Measurements from ENCODE around the gene RASSF1.
"Not testable (repeated sequence)": the region's sequence is repeated elsewhere in the genome, so short reads cannot be mapped to it uniquely, and the experiment has no call there.

The RASSF1 gene

DNA sequence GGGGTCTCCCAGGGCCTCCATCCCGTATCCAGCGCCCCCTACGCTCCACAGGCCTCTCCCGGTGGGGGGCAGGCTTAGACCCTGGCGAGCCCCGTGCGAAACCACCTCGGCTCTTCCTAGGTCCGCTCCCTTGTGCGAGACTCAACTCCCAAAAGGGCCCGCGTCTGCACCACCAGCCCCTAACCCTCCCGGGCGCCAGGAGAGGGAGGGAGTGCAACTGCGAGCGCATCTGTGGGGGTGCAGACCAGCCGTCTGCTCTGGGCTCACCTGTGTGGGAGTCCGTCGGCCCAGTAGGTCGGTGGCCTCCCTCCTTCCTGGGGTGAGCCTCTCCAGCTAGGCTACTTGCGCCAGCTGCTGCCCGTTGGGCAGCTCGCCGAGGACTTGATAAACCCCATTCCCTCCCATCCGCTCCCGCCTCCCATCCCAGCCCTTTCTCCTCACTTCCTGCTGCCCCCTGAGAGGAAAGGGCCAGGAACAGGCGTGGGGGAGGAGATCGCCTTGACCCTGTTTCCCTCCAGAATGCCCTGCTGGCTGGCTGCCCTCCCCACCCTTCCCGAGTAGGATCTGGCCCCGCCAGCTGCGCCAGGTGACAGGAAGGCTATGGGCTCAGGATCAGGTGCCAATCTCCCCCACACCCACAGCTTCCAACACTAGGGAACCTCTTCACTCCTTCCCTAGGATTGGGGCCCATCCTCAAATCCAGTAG, 18.1 kb downstream of the RASSF1 start, which contains the start of gene HYAL2:
Gene HYAL2 (minus strand): TSS at position 360 of the 706 bp plus-strand sequence. CDS start 2,256 bp downstream, outside the sequence.
- no peak for DNase-seq

DNA sequence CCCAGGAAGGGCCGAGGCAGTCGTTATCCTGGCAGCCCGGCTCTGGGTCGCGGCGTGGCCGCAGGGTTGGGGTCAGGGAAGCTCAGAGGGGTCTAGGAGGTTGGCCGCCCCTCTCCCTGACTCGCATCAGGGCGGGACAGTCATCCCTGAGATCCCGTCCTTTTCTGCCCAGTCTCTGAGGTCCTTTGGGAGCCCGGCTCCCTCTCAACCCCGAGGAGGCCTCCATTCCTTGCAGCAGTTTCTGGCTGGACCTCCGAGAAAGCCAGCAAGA, 18.6 kb downstream of the RASSF1 start:
- no peak for DNase-seq

DNA sequence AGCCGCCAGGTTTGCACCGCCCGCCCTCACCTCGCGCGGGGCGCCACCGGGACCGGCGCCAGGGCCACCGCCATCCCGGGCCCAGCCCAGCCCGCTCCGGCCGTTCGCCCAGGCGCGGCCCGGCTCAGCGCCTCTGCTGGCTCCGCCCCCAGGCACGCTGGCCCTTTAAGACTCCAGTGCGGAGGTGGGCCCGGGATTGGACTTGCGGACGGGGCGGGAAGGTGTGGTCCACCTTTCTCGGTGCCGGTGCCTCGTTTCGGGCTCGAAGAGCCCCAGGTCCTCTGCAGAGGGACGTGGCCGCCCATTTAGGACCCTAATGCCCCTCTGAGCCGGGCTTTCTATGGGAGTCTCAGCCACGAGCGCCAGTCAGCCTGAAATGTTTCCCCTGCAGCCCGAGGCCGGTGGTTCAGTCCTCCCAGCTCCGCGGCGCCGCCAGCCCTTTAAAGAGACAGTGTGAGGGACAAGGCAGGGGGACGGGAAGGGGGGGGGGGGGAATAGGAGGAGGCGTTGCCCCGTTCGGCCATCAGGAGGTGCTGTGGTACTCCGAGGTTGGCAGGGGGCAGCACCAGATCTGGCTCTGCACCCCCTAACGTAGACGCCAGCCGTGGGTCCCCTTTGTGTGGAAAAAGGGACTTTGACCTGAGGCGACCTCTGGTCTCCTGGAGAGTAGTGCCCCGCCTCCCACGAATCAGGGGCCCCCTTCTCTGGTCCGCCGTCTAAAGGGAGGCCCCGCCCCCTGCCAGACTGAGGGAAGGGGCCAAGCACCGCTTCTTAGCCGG, 19.1 kb downstream of the RASSF1 start:
- peak; percentile 94 for DNase-seq

DNA sequence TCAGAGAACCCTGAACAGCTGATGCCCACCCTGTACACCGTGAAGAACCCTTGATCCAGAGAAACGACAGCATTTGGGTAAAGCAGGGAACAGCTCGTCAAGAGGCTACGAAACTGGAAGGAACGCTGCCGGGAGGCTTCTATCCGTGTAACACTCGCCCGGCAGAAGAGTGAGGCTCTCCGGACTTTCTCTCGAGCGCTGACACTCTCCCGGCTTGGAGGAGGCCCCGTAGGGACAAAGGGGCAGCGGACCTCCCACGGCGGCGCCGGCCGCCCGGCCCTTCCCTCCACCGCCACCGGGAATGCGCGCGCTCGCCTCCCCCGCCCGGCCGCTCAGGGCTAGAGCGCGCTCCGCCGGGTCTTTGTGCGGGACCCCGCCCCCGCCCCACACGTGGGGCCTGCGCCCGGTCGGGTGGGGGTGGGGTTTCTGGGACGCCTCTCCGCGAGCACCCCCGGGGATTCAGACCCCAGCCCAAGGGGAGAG, 19.7 kb downstream of the RASSF1 start:
- DNase-seq = peak; percentile 75

DNA sequence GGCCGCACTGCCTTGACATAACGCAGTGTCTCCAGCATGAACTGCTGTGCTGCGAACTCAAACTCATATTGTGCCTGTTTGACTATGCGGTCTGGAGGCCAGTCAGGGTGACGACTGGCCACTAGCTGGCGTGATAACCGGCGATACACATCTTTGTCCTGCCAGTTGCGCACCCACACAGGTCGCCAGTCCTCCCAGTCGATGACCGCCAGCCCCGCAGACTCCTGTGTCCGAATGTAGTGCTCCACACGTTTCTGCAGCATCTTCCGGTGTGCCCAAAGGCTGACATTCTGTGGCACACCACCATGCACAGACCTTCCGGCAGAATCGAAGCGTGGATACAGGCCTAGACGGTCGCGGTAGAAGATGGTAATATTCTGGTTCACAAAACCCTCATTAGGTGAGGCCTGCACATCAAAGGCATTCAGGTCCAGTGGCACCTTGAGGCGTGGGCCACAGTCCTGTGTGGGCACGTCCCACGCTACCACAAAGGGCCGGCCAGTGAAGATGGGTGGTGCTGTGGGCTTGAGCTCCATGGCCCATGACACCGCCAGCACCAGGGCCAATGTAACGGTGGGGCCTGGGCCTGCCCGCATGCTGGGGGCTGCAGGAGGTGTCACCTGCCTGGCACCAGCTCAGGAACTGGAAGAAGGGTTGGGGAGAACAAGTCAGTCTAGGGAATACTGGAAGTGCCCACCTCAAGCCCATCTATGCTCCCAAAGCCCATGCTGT, 20.6 kb downstream of the RASSF1 start:
- DNase-seq = no peak

DNA sequence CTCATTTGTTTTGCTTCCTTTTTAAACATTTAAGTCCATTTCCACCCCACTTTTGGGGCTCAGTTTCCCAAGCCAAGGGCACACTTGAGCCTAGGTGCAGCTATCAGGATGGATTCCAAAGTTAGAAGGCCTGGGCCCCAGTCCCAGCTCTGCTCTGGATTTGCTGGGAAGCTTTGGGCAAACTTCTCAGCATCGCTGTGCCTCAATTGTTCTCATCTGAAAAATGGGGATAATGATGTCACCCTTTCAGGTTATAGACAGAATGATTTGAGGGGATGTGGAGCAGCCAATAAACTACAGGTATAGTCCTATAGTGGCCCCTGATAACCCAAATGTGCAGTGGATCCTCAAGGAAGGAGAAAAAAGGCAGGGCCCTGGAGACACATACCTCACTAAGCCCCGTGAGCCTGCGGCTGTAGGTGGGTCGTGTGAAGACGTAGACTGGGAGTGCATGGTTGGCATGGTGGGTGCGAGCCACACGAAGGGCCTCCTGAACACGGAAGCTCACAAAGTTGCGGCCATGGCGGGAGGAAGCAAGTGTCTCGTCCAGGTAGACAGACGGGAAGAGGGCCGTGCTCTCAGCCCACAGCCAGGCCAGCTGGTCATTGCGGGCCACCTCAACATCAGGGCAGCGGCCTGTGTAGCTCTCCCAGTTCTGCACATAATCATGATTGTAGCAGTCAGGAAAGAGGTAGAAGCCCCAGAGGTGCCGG, 21.3 kb downstream of the RASSF1 start:
- DNase-seq = no peak

DNA sequence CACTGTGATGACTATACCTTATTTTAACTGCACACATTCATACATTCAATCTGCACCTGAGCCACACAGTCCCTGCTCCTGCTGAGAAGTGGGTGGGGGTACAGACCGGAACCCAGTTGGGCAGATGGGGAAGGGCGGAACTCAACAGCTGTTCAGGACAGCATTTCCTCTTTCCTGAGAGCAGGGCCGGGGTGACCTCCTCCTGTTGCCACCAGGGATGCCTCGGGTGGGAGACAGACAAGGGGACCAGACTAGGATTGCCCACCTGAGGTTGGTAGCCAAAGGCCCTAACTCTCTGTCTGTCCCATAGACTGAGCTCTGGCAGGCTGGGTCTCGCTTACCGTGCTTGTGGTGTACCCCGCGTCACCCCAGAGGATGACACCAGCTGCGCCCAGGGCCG, 22.0 kb downstream of the RASSF1 start:
- DNase-seq = no peak

DNA sequence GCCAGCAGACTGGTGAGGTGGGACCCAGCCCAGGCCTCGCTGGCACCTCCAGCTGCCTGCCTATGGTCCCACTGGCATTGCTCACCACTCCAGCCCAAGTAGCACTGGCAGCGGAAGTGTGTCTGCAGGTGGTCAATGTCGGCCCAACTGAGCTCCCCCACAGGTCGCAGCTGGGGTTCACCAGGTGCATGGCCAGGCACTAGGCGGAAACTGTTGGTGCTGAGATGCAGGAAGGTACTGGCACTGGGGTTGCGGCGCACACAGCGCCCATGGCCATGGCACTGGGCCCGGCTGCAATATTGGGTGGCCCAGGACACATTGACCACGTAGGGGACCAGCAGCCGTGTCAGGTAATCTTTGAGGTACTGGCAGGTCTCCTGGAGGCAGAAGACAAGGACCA, 22.5 kb downstream of the RASSF1 start:
- DNase-seq = no peak

DNA sequence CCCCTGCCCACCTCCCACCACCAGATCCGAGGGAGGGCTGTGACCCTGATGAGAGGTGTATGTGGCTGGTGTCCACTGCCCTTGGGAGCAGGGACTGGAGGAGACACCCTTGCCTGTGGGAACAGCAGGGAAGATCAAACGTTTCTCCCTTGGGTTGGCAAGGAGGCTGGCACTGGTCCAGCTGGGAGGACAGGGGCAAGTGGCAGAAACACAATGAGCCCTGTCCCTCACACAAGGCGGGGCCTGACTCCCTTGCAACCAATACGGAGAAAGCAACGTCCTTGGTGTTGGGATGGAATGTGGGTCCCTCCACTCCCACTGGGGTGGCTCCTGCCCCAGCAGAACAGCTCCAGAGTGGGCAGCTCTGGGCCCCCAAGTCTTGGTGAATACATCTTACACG, 23.3 kb downstream of the RASSF1 start:
- no peak for DNase-seq

DNA sequence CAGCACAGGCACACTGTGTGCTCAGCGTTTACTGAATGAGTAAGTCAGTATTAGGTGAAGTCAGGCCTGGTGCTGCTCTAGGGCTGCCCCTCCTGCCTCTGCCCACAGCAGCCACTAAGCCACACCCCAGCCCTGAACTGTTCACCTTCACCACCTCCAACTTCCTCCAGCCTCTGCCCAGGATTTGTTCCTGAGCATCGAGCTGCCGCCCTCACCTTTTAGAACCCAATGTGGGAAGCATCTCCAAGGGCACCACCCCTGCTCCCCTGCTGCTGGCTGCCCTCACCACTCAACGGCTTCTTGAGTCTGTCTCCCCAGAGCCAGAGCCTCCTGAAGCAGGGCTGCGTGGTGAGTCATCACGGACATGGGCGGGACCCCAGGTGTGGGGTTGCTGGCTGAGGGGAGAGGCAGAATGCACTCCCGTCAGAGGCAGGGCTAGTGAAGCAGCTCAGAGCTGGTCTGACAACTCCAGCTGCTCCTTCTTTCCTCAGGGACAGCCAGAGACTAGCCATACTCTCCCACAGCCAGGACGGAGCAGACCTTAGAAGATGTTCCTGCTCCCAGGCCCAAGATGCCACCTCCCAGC, 23.9 kb downstream of the RASSF1 start:
- DNase-seq = no peak

DNA sequence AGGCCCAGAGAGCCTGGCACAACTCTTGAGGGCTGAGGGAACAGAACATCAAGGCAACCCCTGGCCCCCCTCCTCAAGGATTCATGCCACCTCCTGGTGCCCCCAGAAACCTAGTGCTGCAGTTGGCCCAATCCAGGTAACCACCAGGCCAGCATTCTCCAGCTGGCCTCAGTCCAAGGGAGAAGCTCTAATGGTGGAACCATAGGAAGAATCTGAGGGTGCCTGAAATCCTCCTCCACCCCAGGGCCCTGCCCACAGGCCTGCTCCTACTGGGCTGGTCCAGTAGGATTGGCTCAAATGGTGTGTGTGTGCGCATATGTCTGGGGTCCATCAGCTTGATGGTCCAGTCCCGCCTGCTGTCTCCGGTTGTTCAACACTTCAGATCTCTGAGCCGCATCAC, 25.8 kb downstream of the RASSF1 start:
- no peak for DNase-seq

DNA sequence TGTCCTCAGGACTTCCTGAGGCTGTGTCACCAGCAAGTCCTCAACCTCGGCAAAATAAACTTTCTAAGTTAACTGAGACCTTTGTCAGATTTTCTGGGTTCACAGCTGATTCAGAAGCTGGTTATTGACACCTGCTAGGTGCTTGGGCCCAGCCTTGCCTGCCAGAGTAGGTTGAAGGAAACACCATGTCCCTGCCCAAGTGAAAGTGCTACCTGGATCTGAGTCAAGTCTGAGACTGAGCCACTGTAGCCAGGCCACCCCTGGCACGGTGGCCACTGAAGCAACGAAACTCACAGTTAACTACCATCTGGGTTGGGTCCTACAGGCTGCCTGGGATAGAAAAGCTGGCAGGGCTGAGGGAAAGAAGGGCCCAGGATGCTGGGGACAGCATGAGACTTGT, 26.3 kb downstream of the RASSF1 start:
- DNase-seq = no peak

DNA sequence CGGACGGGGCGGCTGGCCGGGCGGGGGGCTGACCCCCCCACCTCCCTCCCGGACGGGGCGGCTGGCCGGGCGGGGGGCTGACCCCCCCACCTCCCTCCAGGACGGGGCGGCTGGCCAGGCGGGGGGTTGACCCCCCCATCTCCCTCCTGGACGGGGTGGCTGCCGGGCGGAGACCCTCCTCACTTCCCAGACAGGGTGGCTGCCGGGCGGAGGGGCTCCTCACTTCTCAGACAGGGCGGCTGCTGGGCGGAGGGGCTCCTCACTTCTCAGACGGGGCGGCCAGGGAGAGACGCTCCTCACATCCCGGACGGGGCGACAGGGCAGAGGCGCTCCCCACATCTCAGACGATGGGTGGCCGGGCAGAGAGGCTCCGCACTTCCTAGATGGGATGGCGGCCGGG, 28.6 kb downstream of the RASSF1 start:
- DNase-seq = not testable (repeated sequence)

DNA sequence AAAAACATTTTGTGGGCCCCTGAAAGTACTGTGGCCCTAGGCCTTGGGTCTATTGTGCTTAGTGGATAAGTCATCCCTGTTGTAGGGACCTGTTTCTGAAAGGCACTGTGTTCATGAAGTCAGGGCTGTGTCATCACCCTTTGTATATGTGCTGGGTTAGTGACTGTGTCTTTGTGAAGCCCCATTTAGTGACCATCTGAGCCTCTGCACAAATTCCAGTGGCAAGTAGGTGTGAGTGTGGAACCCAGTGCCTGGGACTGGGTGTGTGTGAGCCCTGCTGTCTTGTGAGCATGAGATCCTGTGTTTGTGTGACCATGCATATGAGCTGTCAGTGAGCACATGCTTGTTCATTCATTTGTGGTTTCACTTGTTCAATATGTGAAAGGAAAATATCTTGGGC, 36.0 kb downstream of the RASSF1 start:
- DNase-seq = no peak

DNA sequence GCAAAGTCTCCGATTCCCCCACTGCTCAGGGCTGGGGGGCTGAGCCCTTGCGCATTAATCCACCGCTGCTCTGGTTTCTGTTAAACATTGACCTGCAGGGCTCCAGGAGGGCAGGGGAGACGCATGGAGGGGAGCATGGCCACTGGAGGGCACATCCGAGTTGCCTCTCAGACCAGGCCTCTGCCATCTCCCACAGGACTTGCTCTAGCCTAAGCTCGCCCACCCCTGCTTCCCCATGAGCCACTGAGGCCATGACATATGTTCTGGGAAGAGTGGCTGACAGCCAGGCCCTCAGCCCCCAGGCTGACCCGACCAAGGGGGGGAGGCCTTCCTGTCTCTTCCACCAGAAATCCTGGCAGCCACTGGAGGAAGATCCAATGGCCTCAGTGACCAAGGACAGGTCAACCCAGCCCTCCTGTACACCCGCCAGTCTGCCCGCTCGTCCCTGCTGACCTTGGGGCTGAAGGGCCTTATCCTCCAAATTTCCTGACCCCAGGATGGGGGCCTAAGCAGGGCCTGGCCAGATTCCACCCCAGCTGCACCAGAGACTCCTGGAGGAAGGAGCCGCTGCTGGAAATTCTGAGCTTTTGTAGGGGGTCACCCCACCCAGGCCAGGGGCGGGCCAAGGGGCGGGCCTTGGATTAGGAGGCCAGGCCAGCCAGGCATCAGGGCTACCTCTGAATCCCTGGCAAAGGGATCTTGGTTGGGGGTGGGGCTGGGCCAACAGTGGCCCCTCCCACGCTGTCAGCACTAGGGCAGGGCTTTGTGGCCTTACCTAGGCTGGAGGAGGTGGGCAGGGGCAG, 37.4 kb downstream of the RASSF1 start, which contains the start of gene HYAL1:
Gene HYAL1 (minus strand): TSS at position 562 of the 803 bp plus-strand sequence. CDS start 618 bp downstream, outside the sequence.
- DNase-seq = peak; percentile 55

DNA sequence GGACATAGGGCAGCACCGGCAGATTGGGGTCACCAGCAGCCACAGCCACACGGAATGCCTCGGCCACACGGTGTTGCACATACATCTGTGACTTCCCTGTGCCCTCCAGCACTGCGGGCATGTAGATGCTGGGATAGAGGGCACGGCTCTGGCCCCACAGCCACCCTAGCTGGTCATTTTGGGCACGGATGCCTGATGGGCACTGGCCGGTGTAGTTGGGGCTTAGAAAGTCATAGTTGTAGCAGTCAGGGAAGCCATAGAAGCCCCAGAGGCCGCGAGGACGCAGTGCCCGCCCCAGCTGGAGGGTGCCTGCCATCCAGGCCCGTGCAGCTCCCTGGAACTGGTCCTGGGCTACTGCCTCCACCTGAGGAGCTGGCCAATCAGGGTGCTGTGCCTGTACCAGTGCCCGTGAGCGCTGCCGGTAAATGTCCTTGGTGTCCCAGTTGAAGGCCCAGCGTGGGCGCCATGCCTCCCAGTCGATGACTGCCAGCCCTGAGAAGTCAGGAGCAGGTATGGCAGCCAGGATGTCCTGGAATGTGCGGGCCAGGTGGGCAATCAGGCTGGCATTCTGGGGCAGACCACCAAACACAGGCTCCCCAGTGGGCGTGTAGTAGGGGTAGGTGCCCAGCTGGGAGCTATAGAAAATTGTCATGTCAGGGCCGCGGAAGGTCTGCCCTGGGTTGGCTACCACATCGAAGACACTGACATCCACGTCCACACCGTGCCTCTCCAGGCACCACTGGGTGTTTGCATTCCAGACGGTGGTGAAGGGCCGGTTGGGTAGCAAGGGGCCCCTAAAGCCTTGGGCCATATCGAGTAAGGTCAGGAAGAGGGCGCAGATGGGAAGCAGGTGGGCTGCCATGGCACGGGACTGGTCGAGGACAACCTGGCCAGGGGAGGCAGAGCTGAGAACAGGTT, 38.3 kb downstream of the RASSF1 start:
- no peak for DNase-seq

DNA sequence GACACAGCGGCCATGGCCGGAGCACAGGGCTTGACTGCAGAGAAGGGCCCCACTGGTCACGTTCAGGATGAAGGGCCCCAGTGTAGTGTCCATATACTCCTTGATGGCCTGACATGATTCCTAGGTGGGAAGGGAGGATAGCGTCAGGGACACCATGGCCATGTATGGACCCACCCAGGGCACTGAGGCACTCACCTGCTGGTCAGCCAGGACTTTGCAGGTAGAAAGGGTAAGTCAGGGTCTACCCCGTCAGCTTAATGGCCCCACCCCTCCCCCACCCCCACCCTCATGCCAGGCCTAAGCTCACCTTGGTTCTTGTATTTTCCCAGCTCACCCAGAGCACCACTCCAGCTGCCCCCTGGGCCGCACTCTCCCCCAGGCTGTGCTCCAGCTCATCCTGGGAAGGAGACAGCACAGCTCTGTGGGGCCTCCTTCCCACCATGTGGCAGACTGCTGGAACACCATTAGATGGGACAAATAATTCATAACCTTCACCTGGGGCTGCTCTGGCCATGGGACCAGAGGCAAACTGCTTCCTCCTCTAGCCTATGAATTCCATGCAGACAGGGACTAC, 39.9 kb downstream of the RASSF1 start:
- DNase-seq = no peak

DNA sequence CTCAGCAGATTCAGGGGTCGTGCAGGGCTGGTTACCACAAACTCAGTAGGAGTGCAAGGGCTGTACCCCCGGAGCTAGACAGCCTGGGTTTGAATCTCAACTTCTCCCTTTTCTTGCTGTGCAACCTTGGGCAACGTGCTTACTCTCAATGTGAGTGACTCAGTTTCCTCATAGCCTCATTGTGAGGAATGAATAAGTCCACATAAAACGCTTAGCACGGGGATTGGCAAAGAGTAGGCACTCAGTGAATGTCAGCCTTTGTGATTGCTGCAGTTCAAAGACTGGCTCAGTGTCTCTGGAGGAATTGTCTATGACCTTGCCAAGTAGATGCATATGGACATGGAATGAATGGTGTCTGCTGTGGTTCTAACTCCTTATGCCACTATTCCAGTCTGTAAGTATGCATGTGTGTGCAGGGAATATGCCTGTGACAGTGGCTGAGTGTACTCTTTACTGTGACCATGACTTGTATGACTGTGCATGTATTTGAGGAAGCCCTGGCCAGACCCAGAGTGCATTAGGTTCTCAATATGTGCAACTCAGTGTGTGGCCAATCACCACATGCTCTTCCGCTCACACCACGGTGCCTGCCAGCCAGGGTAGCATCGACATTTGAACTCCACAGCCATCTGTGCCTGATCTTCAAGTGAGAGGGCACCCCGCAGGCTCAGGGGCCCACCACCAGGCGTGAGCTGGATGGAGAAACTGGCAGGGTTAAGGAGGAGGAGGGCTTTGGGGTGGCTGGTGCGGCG, 40.5 kb downstream of the RASSF1 start:
- peak; percentile 78 for DNase-seq

DNA sequence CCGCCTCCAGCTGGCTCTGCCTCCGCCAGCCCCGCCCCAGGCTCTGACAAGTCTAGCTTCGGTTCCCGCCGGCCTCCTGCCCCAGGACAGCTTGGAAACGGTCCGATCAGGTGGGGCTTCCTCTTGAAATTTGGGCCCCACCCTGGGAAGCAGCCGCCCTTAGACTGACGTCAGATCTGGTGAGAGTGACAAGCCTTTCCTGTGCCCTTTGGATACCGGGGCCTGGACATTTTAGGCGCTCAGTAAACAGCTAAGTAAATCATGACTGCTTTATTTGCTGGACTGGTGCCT, 41.1 kb downstream of the RASSF1 start:
- DNase-seq = no peak

Data from hematopoietic multipotent progenitor cell treated with erythropoietin and hydrocortisone succinate and interleukin-3 and kit ligand, for 6 days (in vitro differentiated cells).